ENCODE measurements around the gene TMCO4. TPM values are rescaled to one million over a fixed set of nuclear protein-coding genes. Genes with fewer than 3 reads are reported as not detected.
"Not testable (repeated sequence)": the region's sequence is repeated elsewhere in the genome, so short reads cannot be mapped to it uniquely, and the experiment has no call there.

TMCO4 gene
- total RNA-seq, 1 donor from 2014 or later, result 6.7 TPM

GRCh38 chr1:19813643-19813960, 13.9 kb upstream of the TMCO4 start:
- no peak for DNase-seq (ENCODE audit: low read depth in 2 of 2)

- DNase-seq (ENCODE audit: low read depth in 2 of 2), result no peak
These were observed 13.3 kb upstream of the TMCO4 start for GRCh38 chr1:19812875-19813642.

- peak in 1 of 2 donors; percentile 55 for DNase-seq (ENCODE audit: low read depth in 2 of 2)
These were observed 11.6 kb upstream of the TMCO4 start for GRCh38 chr1:19811206-19811851.

- DNase-seq (ENCODE audit: low read depth in 2 of 2), result no peak
These were observed 9.5 kb upstream of the TMCO4 start for GRCh38 chr1:19809044-19809750.

GRCh38 chr1:19808351-19808750, 8.6 kb upstream of the TMCO4 start:
- no peak for DNase-seq (ENCODE audit: low read depth in 2 of 2)

GRCh38 chr1:19804831-19805251, 5.1 kb upstream of the TMCO4 start:
- no peak for DNase-seq (ENCODE audit: low read depth in 2 of 2)

DNA sequence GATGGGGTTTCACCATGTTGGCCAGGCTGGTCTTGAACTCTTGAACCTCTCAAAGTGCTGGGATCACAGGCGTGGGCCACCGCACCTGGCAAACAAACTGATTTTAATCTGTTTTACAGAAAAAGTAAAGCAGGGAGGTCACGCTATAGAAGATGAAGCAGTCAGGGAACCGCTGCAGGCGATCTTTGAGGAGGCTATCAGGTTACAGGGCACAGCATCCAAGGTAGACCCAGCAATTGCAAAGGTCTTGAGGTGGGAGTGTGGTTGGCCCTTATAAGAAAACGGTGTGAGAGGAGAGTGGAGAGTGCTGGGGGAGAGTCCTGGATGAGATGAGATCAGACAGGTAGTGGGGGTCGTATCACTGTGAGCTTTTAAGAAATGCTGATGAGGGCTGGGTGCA, 2.6 kb upstream of the TMCO4 start:
- DNase-seq (ENCODE audit: low read depth in 2 of 2), result no peak

DNA sequence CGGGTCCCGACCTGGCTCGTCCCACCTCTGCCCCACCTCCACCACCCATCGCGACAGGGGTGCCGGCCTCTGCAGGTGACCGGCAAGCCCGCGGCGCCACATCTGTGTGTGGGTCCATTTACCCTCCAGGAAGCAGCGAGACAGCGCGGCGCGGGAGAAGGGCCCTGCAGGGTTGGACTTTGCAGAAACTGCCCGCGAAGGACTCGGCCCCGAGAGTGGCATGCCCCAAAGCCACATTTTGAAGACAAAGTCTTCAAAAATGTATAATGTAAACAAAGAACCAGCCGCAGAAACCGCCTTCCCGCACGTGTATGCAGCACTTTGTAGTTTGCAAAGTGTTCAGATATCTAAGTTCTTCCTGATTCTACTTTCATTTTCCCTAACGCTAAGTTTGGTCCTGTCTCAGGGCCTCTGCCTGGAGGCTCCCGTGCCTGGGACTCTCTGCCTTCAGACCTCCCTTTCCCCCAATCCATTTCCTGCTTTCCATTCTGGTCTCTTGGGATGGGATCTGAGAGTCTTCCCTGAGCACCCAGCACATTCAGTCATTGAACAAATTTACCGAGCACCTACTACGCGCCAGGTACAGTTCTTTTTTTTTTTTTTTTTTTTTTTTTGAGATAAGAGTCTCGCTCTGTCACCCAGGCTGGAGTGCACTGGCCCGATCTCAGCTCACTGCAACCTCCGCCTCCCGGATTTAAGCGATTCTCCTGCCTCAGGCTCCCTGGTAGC, 524 bp upstream of the TMCO4 start:
- peak; percentile 20 to 46 for DNase-seq (ENCODE audit: low read depth in 2 of 2)

DNA sequence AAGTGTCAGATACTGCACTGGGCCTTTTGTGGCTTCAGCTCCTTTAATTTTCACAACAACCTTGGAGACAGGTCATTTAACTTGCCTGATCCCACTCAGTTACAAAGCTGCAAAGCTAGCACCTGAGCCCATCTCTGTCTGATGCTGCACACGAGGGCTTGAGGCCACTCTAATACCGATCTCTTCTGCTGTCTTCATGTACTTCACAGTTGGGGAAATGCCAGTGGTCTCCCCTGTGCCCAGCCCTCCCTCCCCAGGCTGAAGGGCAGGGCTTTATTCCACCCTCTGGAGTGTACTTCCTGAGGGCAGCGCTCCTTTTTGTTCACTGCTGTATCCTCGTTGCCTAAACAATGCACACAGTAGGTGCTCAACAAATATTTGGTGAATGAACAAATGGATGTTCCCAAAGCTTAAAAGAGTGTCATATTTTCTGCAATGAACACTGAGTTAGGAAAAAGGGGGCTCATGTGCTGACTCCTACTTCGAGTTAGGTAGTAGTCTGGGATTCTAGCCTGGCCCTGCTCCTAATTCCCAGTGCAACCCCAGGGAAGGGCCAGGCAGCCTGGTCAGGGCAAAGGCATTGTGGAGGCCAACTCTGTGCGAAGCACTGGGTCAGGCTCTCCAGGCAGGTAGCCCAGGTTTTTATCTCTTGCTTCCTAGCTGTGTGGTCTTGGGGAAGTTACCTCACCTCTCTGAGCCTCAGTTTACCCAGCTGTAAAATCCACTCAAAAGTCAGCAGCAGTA, 1.1 kb downstream of the TMCO4 start:
- DNase-seq (ENCODE audit: low read depth in 2 of 2), result no peak

GRCh38 chr1:19797827-19798226, 1.9 kb downstream of the TMCO4 start:
- no peak for DNase-seq (ENCODE audit: low read depth in 2 of 2)

- no peak for DNase-seq (ENCODE audit: low read depth in 2 of 2)
These were observed 5.1 kb downstream of the TMCO4 start for GRCh38 chr1:19794583-19794982.

GRCh38 chr1:19793360-19794046, 6.2 kb downstream of the TMCO4 start:
- DNase-seq (ENCODE audit: low read depth in 2 of 2), result no peak

GRCh38 chr1:19792237-19793002, 7.3 kb downstream of the TMCO4 start:
- no peak for DNase-seq (ENCODE audit: low read depth in 2 of 2)

DNA sequence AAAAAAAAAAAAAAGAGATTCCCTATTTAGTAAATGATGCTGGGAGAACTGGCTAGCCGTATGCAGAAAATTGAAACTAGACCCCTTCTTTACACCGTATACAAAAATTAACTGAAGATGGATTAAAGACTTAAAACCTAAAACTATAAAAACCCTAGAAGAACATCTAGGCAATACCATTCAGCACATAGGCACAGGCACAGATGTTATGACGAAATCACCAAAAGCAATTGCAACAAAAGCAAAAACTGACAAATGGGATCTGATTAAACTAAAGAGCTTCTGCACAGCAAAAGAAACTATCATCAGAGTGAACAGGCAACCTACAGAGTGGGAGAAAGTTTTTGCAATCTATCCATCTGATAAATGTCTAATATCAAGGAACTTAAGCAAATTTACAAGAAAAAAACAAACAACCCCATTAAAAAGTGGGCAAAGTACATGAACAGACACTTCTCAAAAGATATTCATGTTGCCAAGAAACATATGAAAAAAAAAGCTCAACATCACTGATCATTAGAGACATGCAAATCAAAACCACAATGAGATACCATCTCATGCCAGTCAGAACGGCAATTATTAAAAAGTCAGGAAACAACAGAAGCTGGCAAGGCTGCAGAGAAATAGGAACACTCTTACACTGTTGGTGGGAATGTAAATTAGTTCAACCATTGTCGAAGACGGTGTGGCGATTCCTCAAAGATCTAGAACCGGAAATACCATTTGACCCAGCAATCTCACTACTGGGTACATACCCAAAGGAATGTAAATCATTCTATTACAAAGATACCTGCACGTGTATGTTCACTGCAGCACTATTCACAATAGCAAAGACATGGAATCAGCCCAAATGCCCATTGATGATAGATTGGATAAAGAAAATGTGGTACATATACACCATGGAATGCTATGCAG, 9.4 kb downstream of the TMCO4 start:
- DNase-seq (ENCODE audit: low read depth in 2 of 2), result not testable (repeated sequence)

- DNase-seq (ENCODE audit: low read depth in 2 of 2), result no peak
These were observed 12.7 kb downstream of the TMCO4 start for GRCh38 chr1:19786988-19787423.

- DNase-seq (ENCODE audit: low read depth in 2 of 2), result no peak
These were observed 14.1 kb downstream of the TMCO4 start for GRCh38 chr1:19785660-19786059.

DNA sequence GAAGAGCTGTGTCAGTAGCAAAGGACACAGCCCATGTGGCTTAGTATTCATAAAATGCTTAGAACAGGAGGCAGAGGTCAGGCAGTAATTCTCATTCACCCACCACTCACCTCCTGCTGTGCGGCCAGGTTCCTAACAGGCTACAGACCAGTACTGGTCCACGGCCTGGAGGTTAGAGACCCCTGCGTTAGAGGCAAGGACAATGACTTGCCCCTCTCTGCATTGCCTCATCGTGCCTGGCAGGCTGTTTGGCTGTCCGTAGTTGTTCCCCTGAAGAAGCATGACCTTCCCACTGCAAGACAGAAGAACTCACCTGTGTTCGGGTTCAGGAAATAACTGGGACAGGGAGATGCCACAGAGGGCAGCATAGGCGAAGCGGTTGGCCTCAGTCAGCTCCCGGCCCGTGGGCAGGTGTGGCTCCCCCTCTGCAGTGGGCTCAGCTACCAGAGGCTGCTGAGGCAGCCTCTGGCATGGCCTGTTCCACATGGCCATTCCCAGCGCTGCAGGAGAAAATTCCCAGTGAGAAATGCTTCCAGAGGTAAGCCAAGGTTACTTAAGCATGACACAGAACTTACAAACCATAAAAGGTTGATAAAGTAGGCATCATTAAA, 19.3 kb downstream of the TMCO4 start:
- no peak for DNase-seq (ENCODE audit: low read depth in 2 of 2)

DNA sequence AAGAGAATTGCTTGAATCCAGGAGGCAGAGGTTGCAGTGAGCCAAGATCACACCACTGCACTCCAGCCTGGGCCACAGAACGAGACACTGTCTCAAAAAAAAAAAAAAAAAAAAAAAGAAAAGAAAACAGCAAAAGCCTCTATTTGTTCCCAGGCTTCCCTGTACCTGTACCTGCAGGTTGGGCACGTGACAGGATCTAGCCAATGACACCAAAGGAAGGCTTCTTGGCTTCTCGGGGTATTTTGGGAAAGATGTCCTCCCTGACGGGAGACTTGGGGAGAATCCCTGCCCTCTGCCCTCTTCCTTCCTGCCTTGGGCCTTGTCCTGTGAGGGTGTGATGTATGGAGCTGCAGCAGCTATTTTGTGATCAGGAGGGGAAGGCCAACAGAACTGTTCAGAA, 22.8 kb downstream of the TMCO4 start:
- DNase-seq (ENCODE audit: low read depth in 2 of 2), result no peak

Data from dermis microvascular lymphatic vessel endothelial cell (primary cell).